IMR-90 (cell line): ENCODE results near the gene RAP1GAP. TPM values are rescaled to one million over a fixed set of nuclear protein-coding genes. Genes with fewer than 3 reads are reported as not detected.

ENCODE experiments used
- ATAC-seq: fragments of 200-7000 bp; cut with Tn5 transposase; 2 replicates; pipeline ENCODE4 v1.9.1; 2020; ENCODE audit warnings: low read depth, mild to moderate bottlenecking, moderate library complexity
- BruUV-seq: library from RNA; stranded (reverse); fragments of 400-500 nt; replicated peaks from 2 replicates; lab custom pipeline; 2021; lab: Mats Ljungman, UMichigan
- CTCF ChIA-PET: fragments of 300-600 bp; formaldehyde crosslinking; extraction: SDS; loops from one replicate; lab custom pipeline; 2021; ENCODE audit warnings: antibody characterized with exemption; lab: Yijun Ruan, JAX
- POLR2A ChIA-PET: fragments of 300-600 bp; sonication (Branson Sonifier 250); formaldehyde crosslinking; loops from one replicate; lab custom pipeline; 2022; ENCODE audit warnings: antibody characterized with exemption; ENCODE audit not compliant: unreplicated experiment; lab: Charles Lee
- DNase-seq: peaks from one replicate; pipeline ENCODE4 v3.0.0; 2013
- H2AFZ ChIP-seq: replicated peaks from 2 replicates; pipeline ENCODE3; 2013; ENCODE audit warnings: low read length, mild to moderate bottlenecking; ENCODE audit not compliant: poor library complexity
- H2AK5ac ChIP-seq: 2 replicates; pipeline ENCODE4 v1.6.1; 2013; ENCODE audit warnings: low read depth, low read length, inconsistent platforms
- H2AK9ac ChIP-seq: replicated peaks from 2 replicates; pipeline ENCODE3; 2013; ENCODE audit warnings: mild to moderate bottlenecking, low read depth, low read length, moderate library complexity; ENCODE audit not compliant: poor library complexity
- H2BK120ac ChIP-seq: 2 replicates; pipeline ENCODE4 v1.6.1; 2013; ENCODE audit warnings: low read depth, low read length, inconsistent platforms
- H2BK15ac ChIP-seq: 3 replicates; pipeline ENCODE4 v1.6.1; 2013; ENCODE audit warnings: low read depth, low read length, inconsistent platforms
- H2BK20ac ChIP-seq: 2 replicates; pipeline ENCODE4 v1.6.1; 2013; ENCODE audit warnings: low read depth, mild to moderate bottlenecking, inconsistent platforms, low read length, moderate library complexity
- H2BK5ac ChIP-seq: 2 replicates; pipeline ENCODE4 v1.6.1; 2013; ENCODE audit warnings: mild to moderate bottlenecking, low read depth, low read length, inconsistent platforms; ENCODE audit not compliant: poor library complexity, severe bottlenecking
- H3K14ac ChIP-seq: replicated peaks from 2 replicates; pipeline ENCODE4 v1.6.1; 2013; ENCODE audit warnings: low read depth, low read length, inconsistent platforms
- H3K18ac ChIP-seq: 2 replicates; pipeline ENCODE4 v1.6.1; 2013; ENCODE audit warnings: low read depth, low read length, control low read depth
- H3K23ac ChIP-seq: 2 replicates; pipeline ENCODE4 v1.6.1; 2013; ENCODE audit warnings: low read depth, low read length, inconsistent platforms
- H3K27ac ChIP-seq: 2 replicates; pipeline ENCODE4 v1.5.1; 2013; ENCODE audit warnings: mild to moderate bottlenecking, control low read depth, low read length; ENCODE audit not compliant: insufficient read depth
- H3K27me3 ChIP-seq: 2 replicates; pipeline ENCODE4 v1.6.1; 2013; ENCODE audit warnings: low read length; ENCODE audit not compliant: control insufficient read depth, insufficient read depth
- H3K36me3 ChIP-seq: 2 replicates; pipeline ENCODE4 v1.6.1; 2013; ENCODE audit warnings: low read length, mixed read lengths; ENCODE audit not compliant: control insufficient read depth, insufficient read depth
- H3K4ac ChIP-seq: 2 replicates; pipeline ENCODE4 v1.6.1; 2013; ENCODE audit warnings: low read depth, low read length, inconsistent platforms
- H3K4me1 ChIP-seq: 2 replicates; pipeline ENCODE4 v1.6.1; 2013; ENCODE audit warnings: low read length, mixed read lengths; ENCODE audit not compliant: control insufficient read depth, insufficient read depth
- H3K4me2 ChIP-seq: 2 replicates; pipeline ENCODE4 v1.6.1; 2013; ENCODE audit warnings: low read depth, mild to moderate bottlenecking, control low read depth, low read length, moderate library complexity
- H3K4me3 ChIP-seq: 2 replicates; pipeline ENCODE4 v1.5.1; 2013; ENCODE audit warnings: low read depth, mild to moderate bottlenecking, control low read depth, low read length, moderate library complexity; ENCODE audit not compliant: insufficient read depth
- H3K56ac ChIP-seq: 2 replicates; pipeline ENCODE4 v1.6.1; 2013; ENCODE audit warnings: low read length, inconsistent platforms; ENCODE audit not compliant: insufficient read depth; ENCODE audit errors: extremely low read depth
- H3K79me1 ChIP-seq, 2 experiments: 2 replicates each; pipeline ENCODE4 v1.6.1; 2013; ENCODE audit warnings: low read length in 2 of 2, inconsistent platforms in 1 of 2, low read depth in 1 of 2
- H3K9ac ChIP-seq: 2 replicates; pipeline ENCODE4 v1.6.1; 2013; ENCODE audit warnings: low read depth, low read length, control low read depth
- H3K9me1 ChIP-seq: 2 replicates; pipeline ENCODE4 v1.6.1; 2013; ENCODE audit warnings: low read length, inconsistent platforms; ENCODE audit not compliant: insufficient read depth
- H3K9me3 ChIP-seq: 2 replicates; pipeline ENCODE4 v1.6.1; 2013; ENCODE audit warnings: low read length; ENCODE audit not compliant: control insufficient read depth, insufficient read depth
- H4K20me1 ChIP-seq: 2 replicates; pipeline ENCODE4 v1.6.1; 2013; ENCODE audit warnings: low read length, inconsistent platforms; ENCODE audit not compliant: insufficient read depth
- H4K5ac ChIP-seq: 2 replicates; pipeline ENCODE4 v1.6.1; 2013; ENCODE audit warnings: mild to moderate bottlenecking, low read depth, low read length, control low read depth
- H4K8ac ChIP-seq, 2 experiments: 2 replicates each; pipeline ENCODE4 v1.6.1; 2013; ENCODE audit warnings: low read depth in 2 of 2, low read length in 2 of 2, control low read depth in 1 of 2, inconsistent platforms in 1 of 2
- H4K91ac ChIP-seq: 2 replicates; pipeline ENCODE4 v1.6.1; 2013; ENCODE audit warnings: low read depth, low read length, inconsistent platforms; ENCODE audit not compliant: insufficient read depth
- BHLHE40 ChIP-seq: fragments of 150-350 bp; IDR thresholded peaks from 2 replicates; pipeline ENCODE4 v1.6.1; 2016; ENCODE audit warnings: mild to moderate bottlenecking, low read depth, low read length
- CHD1 ChIP-seq: IDR thresholded peaks from 2 replicates; pipeline ENCODE4 v1.6.1; 2012; ENCODE audit warnings: low read depth, low read length, improper control_type of control experiment
- CTCF ChIP-seq: conservative IDR thresholded peaks from 2 replicates; pipeline ENCODE4 v1.5.1; 2012; ENCODE audit warnings: mild to moderate bottlenecking, low read depth, low read length, improper control_type of control experiment
- ELK1 ChIP-seq: fragments of 150-350 bp; IDR thresholded peaks from 2 replicates; pipeline ENCODE4 v1.6.1; 2016; ENCODE audit warnings: low read depth, mild to moderate bottlenecking, low read length, moderate library complexity, borderline replicate concordance
- FOS ChIP-seq: fragments of 150-350 bp; IDR thresholded peaks from 2 replicates; pipeline ENCODE4 v1.6.1; 2016; ENCODE audit warnings: low read depth, low read length
- MAFK ChIP-seq: IDR thresholded peaks from 2 replicates; pipeline ENCODE4 v1.6.1; 2012; ENCODE audit warnings: low read depth, low read length, improper control_type of control experiment
- MAZ ChIP-seq: IDR thresholded peaks from 2 replicates; pipeline ENCODE4 v1.6.1; 2012; ENCODE audit warnings: low read depth, mild to moderate bottlenecking, low read length, improper control_type of control experiment, moderate library complexity, borderline replicate concordance
- MXI1 ChIP-seq: IDR thresholded peaks from 2 replicates; pipeline ENCODE4 v1.6.1; 2012; ENCODE audit warnings: low read depth, mild to moderate bottlenecking, low read length, moderate library complexity, borderline replicate concordance
- NFE2L2 ChIP-seq: fragments of 150-350 bp; IDR thresholded peaks from 2 replicates; pipeline ENCODE4 v1.6.1; 2016; ENCODE audit warnings: low read depth, mild to moderate bottlenecking, low read length
- POLR2A ChIP-seq: IDR thresholded peaks from 2 replicates; pipeline ENCODE4 v1.6.1; 2012; ENCODE audit warnings: mild to moderate bottlenecking, low read depth, low read length
- RAD21 ChIP-seq: IDR thresholded peaks from 2 replicates; pipeline ENCODE4 v1.6.1; 2012; ENCODE audit warnings: low read length, improper control_type of control experiment
- RCOR1 ChIP-seq: IDR thresholded peaks from 2 replicates; pipeline ENCODE4 v1.6.1; 2012; ENCODE audit warnings: mild to moderate bottlenecking, low read length, improper control_type of control experiment; ENCODE audit not compliant: insufficient replicate concordance
- RFX5 ChIP-seq: IDR thresholded peaks from 2 replicates; pipeline ENCODE4 v1.8.0; 2012; ENCODE audit warnings: low read depth, mild to moderate bottlenecking, low read length, moderate library complexity
- SMC3 ChIP-seq: fragments of 150-350 bp; IDR thresholded peaks from 2 replicates; pipeline ENCODE4 v1.6.1; 2016; ENCODE audit warnings: low read depth, mild to moderate bottlenecking, antibody characterized with exemption, low read length, moderate library complexity
- USF2 ChIP-seq: fragments of 150-350 bp; IDR thresholded peaks from 2 replicates; pipeline ENCODE4 v1.6.1; 2017; ENCODE audit warnings: mild to moderate bottlenecking, antibody characterized with exemption, low read length, low read depth
- WGBS, 2 experiments: methylation state at CpG; one replicate each; pipeline versions ENCODE4 v1.1.5 to v1.1.7; 2013; ENCODE audit warnings: missing lambda C conversion rate in 2 of 2; ENCODE audit not compliant: insufficient read length in 1 of 2; ENCODE audit errors: extremely low coverage in 2 of 2; 5-methylcytosine and 5-hydroxymethylcytosine counted together
- dilution Hi-C: fragments of 300-500 bp; cut with HindIII; formaldehyde crosslinking; loops from one replicate; pipeline ENCODE4 v1.14.3; 2018; ENCODE audit warnings: low sequenced_read_pairs; ENCODE audit not compliant: unreplicated experiment
- in situ Hi-C: fragments of 300-500 bp; cut with MboI; formaldehyde crosslinking; loops from 3 replicates; pipeline ENCODE4 v1.14.3; 2019; ENCODE audit warnings: low sequenced_read_pairs, inconsistent platforms, mixed read lengths
- intact Hi-C: fragments of 100-400 bp; cut with micrococcal nuclease; formaldehyde crosslinking; loops from 2 replicates; pipeline ENCODE4 v1.10.0; 2022
- polyA plus RNA-seq, 3 experiments: library from polyadenylated mRNA; depleted of rRNA; stranded (reverse); fragments of >200 nt; gene quantifications; 2 replicates each; pipeline ENCODE4 v1.2.3, GENCODE V29; 2012; ENCODE audit warnings: low replicate concordance in 1 of 3
- total RNA-seq: library from RNA; depleted of rRNA; stranded (reverse); fragments of >200 nt; gene quantifications from 2 replicates; pipeline ENCODE4 v1.2.3, GENCODE V29; 2012

Gene RAP1GAP
- total and polyA plus RNA-seq, 2 of the 4 experiments (the other 2 are of a cell fraction), result under 0.01 to 0.10 TPM

GRCh38 chr1:21662426-21663247, 6.5 kb downstream of the RAP1GAP start:
- H4K20me1 ChIP-seq, result peaks cover 3% of the 10 kb centered on the region; the same call in 1 of the 2 replicates
- no peak overlapping the region for H3K23ac ChIP-seq
- no peak overlapping the region for H3K4ac ChIP-seq
- WGBS, 2 experiments, result 40% methylated on average over 2 of the region's 6 CpGs; no CpG with 5 or more reads in 1 of the 2 experiments
- H2AK5ac ChIP-seq, result no peak overlapping the region
- H3K36me3 ChIP-seq, result no peaks in the 10 kb centered on the region
- dilution Hi-C loops, result no loop called here
- H2BK5ac ChIP-seq, result no peak overlapping the region
- no peaks in the 10 kb centered on the region for H3K79me1 ChIP-seq
- H3K27ac ChIP-seq, result no peak overlapping the region
- no peaks in the 10 kb centered on the region for H3K9me3 ChIP-seq
- CTCF ChIA-PET, result no interaction called here
- no peak overlapping the region for H2BK120ac ChIP-seq
- no peak overlapping the region for H3K14ac ChIP-seq
- no peak overlapping the region for H3K9ac ChIP-seq
- intact Hi-C loops, result no loop called here
- H3K27me3 ChIP-seq, result peaks cover 75% of the 10 kb centered on the region
- in situ Hi-C loops, result no loop called here
- H2BK20ac ChIP-seq, result no peak overlapping the region
- H2BK15ac ChIP-seq, result no peak overlapping the region
- ATAC-seq (no peak), DNase-seq (no peak)
- no peak overlapping the region for H3K4me3 ChIP-seq
- no peaks in the 10 kb centered on the region; the same call in 1 of the 2 replicates for H3K9me1 ChIP-seq
- no peak overlapping the region for H2AFZ ChIP-seq
- H4K5ac ChIP-seq, result no peak overlapping the region
- H2AK9ac ChIP-seq, result no peak overlapping the region
- no peak overlapping the region for H4K91ac ChIP-seq
- TF ChIP-seq BHLHE40, result no peak
- TF ChIP-seq FOS, result no peak
- TF ChIP-seq MXI1, result no peak
- no peak for TF ChIP-seq CHD1
- no peak for TF ChIP-seq NFE2L2
- TF ChIP-seq USF2, result no peak
- TF ChIP-seq RCOR1, result no peak
- TF ChIP-seq CTCF, result no peak
- no peak for TF ChIP-seq SMC3
- TF ChIP-seq RAD21, result no peak
- no peak for TF ChIP-seq MAFK
- no peak for TF ChIP-seq RFX5
- no peak for TF ChIP-seq POLR2A
- TF ChIP-seq MAZ, result no peak
- TF ChIP-seq ELK1, result no peak
- no peaks in the 10 kb centered on the region for H3K4me1 ChIP-seq
- no peak overlapping the region for H3K56ac ChIP-seq
- no peak overlapping the region for H4K8ac ChIP-seq
- POLR2A ChIA-PET, result no interaction called here
- BruUV-seq, result no TSS peak
- no peak overlapping the region for H3K4me2 ChIP-seq
- H3K18ac ChIP-seq, result no peak overlapping the region
